ENCODE data around the gene ZNF440.

Gene ZNF440

GRCh38 chr19:11882606-11883005, 68.5 kb downstream of the ZNF440 start:
- no peak for DNase-seq (ENCODE audit: low read depth in 2 of 2)

All from activated CD8-positive, alpha-beta memory T cell treated with anti-CD3 and anti-CD28 coated beads for 4 hours (primary cell).